Right forelimb (tissue), 1 donor: ENCODE data around the gene MEG3.
"Not testable (repeated sequence)": the region's sequence is repeated elsewhere in the genome, so short reads cannot be mapped to it uniquely, and the experiment has no call there.

ENCODE experiments used
- DNase-seq: peaks from one replicate; pipeline ENCODE4 v3.0.0-alpha.2; 2018

MEG3 gene

DNA sequence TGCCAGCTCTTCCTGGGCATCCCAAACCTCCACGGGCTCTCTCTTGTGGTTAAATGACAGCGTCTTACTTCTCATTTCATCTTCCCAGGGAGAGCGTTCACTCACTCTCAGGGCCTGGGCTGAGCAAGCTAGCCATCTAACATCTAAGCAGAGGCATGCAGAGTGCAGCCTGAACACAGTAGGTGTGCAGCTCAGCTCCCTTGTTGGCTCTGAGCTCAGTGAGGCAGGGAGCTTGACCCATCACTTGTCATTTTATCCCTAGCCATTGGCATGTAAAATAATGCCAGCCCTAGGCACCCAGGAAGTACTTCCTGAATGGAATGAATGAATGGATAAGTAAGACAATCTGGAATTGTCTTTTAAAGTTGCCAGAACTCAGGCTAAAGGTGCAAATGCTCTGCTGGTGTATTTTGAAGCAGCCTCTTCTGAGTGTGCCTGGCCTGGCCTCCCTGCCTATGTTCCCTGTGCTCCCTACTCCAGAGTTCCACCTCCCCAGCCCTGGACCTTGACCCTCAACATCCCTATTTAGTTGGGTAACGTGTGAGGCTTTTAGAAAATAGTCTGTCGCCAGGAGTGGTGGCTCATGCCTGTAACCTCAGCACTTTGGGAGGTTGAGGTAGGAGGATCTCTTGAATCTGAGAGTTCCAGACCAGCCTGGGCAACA lies 9.5 kb upstream of the MEG3 start:
- DNase-seq, result no peak

DNA sequence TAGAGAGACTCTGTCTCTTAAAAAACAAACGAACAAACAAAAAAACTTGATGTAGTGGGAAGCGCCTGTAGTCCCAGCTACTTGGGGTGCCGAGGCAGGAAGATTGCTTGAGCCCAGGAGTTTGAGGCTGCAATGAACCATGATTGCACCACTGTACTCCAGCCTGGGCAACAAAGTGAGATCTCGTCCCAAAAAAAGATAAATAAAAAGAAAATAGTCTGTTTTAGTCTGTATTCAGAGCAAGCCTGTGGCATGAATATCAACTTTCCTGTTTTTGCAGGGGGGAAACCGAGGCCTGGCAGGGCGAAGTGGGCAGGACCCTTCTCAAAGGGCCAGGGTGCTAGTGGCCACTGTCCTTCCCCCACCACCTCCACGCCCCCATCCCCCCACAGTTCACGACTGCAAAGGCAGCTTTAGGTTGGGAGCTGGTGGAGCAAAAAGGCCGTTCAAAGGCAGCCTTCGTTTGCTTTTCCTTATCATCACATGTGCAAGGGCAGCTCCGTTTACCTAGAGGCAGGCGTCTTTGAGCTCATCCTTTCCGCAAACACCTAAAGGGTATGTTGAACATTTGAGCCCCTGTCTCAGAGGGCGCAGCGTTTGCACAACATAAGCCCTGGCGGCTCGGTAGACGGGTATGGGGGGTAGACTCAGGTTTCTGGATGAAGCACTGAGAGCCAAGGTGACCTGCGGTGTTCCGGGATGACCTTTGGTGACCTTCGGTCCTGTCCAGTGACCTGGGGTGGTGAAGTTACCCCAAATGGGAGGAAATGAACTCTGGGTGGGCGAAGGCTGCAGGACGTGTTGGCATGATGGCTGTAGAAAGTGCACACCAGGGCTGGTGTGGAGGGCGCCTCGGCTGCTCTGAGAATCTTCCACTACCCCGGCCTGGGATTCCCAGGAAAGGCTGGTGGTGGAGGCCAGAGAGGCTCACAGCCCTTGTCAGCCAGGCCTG lies 8.7 kb upstream of the MEG3 start:
- DNase-seq, result no peak

DNA sequence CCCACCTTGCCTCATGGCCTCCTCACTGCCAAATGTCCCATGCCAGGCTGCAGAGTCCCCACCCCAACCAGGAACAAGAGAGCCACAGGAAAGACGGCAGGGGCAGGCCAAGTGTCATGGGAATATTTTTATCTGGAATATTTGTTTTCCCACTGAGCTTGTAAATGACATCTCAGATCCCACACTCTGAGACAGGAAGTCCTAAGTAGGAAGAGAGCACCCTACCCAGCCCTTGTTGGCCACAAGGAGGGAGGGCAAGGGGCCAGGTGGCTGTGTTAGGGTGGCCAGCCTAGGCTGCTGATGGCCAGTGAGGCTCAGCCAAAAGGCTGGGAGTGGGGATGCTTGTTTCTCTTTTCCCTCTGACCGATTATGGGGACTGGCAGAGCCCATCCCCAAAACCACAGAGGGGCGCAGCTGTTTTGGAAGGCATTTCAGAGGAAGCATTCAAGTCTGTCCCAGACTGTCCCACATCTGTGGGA lies 7.7 kb upstream of the MEG3 start:
- no peak for DNase-seq

DNA sequence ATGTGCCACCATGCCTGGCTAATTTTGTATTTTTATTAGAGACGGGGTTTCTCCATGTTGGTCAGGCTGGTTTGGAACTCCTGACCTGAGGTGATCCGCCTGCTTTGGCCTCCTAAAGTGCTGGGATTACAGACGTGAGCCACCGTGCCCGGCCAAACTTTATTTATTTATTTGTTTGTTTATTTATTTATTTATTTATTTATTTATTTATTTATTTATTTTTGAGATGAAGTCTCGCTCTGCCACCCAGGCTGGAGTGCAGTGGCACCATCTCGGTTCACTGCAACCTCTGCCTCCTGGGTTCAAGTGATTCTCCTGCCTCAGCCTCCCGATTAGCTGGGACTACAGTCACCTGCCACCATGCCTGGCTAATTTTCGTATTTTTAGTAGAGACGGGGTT lies 7.0 kb upstream of the MEG3 start:
- not testable (repeated sequence) for DNase-seq

- no peak for DNase-seq
Observed at GRCh38 chr14:100819453-100819828, 6.5 kb upstream of the MEG3 start.

GRCh38 chr14:100819829-100820475 lies 6.0 kb upstream of the MEG3 start:
- no peak for DNase-seq

DNA sequence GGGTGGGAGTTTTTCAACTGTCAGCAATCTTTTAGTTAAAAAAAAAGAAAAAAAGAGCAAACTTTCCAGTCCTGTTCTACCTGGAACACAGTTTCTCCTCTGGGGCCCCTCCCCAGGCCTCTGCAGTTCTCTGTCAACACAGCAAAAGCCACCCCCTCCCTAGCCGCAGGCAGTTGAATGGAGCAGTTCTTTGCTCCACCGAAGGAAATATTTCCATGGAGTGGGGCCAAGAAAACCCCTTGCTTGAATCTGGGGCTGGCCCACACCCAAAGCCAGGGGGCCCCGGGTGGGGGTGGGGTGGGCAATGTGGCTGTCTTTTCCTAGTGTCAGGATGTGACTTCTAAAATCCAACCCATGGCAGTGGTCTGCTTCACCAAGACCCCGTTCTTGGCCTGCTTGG lies 5.0 kb upstream of the MEG3 start:
- DNase-seq, result peak; percentile 77

GRCh38 chr14:100822013-100822412 lies 3.9 kb upstream of the MEG3 start:
- no peak for DNase-seq

- peak; percentile 82 for DNase-seq
Observed at GRCh38 chr14:100822532-100823296, 3.2 kb upstream of the MEG3 start.

- DNase-seq, result peak; percentile 81
Observed at GRCh38 chr14:100823413-100824080, 2.4 kb upstream of the MEG3 start.

DNA sequence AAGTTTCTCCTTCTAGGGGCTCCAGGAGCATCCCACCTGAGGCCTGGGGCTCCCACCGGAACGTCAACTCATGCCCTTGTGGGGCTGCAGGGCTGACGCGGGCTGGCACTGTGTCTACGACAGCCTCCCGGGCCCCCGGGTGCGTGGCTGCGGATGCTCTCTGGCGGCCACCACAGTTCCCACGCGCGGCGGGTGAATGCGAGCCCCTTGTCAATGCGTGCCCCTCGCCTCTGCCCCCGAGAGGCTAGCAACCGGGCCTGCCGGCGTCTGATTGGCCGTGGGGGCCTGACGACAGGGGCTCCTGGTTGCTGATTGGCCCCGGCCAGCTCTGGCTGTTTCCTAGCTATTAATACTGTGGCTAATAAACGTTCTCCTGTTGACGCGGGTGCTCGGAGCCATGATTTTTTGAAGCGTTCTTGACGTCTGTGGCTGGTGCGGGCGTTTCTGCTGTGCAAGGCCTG lies 1.8 kb upstream of the MEG3 start:
- DNase-seq, result peak; percentile 89

- DNase-seq, result no peak
Observed at GRCh38 chr14:100824901-100825712, 811 bp upstream of the MEG3 start.

GRCh38 chr14:100826391-100827100 lies 628 bp downstream of the MEG3 start:
- peak; percentile 66 for DNase-seq

- peak; percentile 84 for DNase-seq
Observed at GRCh38 chr14:100827101-100828021, 1.4 kb downstream of the MEG3 start.

DNA sequence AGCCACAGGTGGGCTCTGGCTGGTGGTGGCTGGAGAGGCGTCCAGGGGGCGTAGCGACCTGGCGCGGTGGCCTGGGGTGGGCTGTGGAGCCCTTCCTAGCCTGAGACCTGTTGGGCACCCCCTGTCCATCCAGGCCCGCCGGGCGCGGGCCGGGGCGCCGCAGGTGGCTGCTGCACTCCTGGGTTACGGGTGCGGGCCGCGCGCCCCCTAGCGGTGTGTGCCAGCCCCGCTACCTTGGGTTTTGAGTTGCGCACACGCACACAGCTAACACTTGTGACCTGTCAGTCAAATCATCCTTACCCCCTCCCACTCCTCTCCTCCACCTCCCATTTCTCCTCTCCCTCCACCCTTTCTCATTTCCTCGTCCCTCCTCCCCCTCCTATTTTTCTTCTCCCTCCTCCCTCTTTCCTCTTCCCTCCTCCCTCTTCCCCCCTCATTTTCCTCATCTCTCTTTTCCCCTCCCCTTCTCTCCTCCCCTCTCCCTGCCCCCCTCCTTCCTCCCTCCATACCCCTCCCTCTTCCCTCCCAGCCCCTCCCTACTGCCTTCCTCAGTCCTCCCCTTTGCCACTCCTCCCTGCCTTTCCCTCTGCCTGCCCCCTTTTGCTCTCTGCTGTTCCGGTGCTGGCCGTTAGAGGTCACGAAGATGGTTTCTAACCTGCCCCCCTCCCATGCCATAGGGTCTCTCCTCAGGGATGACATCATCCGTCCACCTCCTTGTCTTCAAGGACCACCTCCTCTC lies 2.3 kb downstream of the MEG3 start:
- peak; percentile 82 for DNase-seq

DNA sequence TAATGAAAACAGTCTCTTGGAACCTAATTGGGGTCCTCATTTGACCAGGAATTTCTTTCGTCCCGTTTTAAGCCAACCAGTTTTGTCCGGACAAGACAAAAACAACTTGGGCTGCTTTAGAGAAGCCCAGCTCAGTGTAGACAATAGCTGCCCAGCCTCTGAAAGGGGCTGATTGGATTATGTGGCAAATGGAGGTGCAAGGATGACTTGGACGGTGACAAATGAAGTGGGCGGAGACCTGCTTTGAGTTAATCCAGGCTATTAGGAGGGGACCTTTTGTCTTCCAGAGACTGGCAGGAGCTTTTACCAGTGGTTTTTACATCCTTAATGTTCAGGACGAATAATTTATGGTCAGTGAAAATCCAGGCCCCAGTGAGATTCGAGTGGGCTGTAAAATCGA lies 4.8 kb downstream of the MEG3 start:
- no peak for DNase-seq

- DNase-seq, result no peak
Observed at GRCh38 chr14:100832311-100832960, 6.5 kb downstream of the MEG3 start.
